Thoracic aorta (tissue), 2 donors: ENCODE measurements around the gene GPR17. TPM values are rescaled to one million over a fixed set of nuclear protein-coding genes. Genes with fewer than 3 reads are reported as not detected.

ENCODE experiments used
- ATAC-seq: fragments of 150-250 bp; one replicate; pipeline ENCODE4 v1.8.0; 2017; ENCODE audit warnings: low read depth; ENCODE audit not compliant: insufficient number of reproducible peaks, low FRiP score
- DNase-seq: peaks from one replicate; pipeline ENCODE4 v3.0.0-alpha.2; 2020; ENCODE audit warnings: low spot score
- H3K27ac ChIP-seq, 2 donors: fragments of 200-600 bp; sonication (generic); 1 replicate in 1 of 2; 2 replicates in 1 of 2; pipeline ENCODE4 v1.5.1; 2016; ENCODE audit warnings: mild to moderate bottlenecking in 2 of 2, moderate library complexity in 2 of 2
- H3K27me3 ChIP-seq: fragments of 200-600 bp; sonication (generic); replicated peaks from 2 replicates; pipeline ENCODE4 v1.6.0; 2016; ENCODE audit warnings: mild to moderate bottlenecking; ENCODE audit not compliant: insufficient read depth
- H3K36me3 ChIP-seq: fragments of 200-600 bp; sonication (generic); one replicate; pipeline ENCODE4 v1.5.1; 2016
- H3K4me1 ChIP-seq, 2 donors: fragments of 200-600 bp; sonication (generic); 1 replicate in 1 of 2; 2 replicates in 1 of 2; pipeline versions ENCODE4 v1.5.1 to v1.6.0; 2016; ENCODE audit warnings: low read depth in 2 of 2, mild to moderate bottlenecking in 1 of 2; ENCODE audit not compliant: control insufficient read depth in 1 of 2
- H3K4me3 ChIP-seq: fragments of 200-600 bp; sonication (generic); 2 replicates; pipeline ENCODE4 v1.5.1; 2016; ENCODE audit warnings: mild to moderate bottlenecking
- H3K9me3 ChIP-seq: fragments of 200-600 bp; sonication (generic); 2 replicates; pipeline ENCODE4 v1.5.1; 2016
- total RNA-seq, 2 donors: library from RNA; depleted of rRNA; stranded (reverse); fragments of >200 nt; gene quantifications; one replicate each; pipeline versions ENCODE4 v1.1.0 to v1.2.3, GENCODE V29; 2016
- TF ChIP-seq, protein P1 (sequence below): fragments of 200-600 bp; sonication (generic); IDR thresholded peaks from one replicate; pipeline ENCODE4 v1.5.1; 2019; ENCODE audit warnings: antibody characterized with exemption

The GPR17 gene
- total RNA-seq, 2 donors from 2014 or later = not detected

DNA sequence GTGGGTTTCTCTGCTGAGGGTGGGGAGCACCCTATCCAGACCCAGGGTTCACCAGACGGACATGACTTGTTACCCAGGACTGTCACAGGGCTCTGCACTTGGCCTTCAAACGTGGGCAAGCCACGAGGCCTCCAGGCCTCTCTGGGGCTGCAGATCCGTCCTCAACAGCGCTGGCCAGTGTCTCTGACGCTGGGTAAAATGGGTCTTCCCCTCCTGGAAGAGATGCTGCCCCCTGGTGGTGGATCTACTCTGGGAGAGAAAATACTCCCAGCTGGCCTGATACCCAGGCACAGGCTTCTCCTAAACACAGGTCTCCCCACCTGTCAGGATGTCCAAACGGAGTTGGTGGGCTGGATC lies 3.7 kb downstream of the GPR17 start:
- Histone ChIP-seq H3K4me1 (peaks cover 43 to 76% of the 10 kb centered on the region in 2 donors), H3K27me3 (no peaks in the 10 kb centered on the region), H3K36me3 (peaks cover 21% of the 10 kb centered on the region), H3K27ac (peak overlapping the region; percentile 54 to 75), H3K4me3 (no peak overlapping the region), H3K9me3 (no peaks in the 10 kb centered on the region)
- ATAC-seq = peak; percentile 35
- DNase-seq = peak; percentile 64
- TF ChIP-seq, protein P1, sequence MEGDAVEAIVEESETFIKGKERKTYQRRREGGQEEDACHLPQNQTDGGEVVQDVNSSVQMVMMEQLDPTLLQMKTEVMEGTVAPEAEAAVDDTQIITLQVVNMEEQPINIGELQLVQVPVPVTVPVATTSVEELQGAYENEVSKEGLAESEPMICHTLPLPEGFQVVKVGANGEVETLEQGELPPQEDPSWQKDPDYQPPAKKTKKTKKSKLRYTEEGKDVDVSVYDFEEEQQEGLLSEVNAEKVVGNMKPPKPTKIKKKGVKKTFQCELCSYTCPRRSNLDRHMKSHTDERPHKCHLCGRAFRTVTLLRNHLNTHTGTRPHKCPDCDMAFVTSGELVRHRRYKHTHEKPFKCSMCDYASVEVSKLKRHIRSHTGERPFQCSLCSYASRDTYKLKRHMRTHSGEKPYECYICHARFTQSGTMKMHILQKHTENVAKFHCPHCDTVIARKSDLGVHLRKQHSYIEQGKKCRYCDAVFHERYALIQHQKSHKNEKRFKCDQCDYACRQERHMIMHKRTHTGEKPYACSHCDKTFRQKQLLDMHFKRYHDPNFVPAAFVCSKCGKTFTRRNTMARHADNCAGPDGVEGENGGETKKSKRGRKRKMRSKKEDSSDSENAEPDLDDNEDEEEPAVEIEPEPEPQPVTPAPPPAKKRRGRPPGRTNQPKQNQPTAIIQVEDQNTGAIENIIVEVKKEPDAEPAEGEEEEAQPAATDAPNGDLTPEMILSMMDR = peak; percentile 88

DNA sequence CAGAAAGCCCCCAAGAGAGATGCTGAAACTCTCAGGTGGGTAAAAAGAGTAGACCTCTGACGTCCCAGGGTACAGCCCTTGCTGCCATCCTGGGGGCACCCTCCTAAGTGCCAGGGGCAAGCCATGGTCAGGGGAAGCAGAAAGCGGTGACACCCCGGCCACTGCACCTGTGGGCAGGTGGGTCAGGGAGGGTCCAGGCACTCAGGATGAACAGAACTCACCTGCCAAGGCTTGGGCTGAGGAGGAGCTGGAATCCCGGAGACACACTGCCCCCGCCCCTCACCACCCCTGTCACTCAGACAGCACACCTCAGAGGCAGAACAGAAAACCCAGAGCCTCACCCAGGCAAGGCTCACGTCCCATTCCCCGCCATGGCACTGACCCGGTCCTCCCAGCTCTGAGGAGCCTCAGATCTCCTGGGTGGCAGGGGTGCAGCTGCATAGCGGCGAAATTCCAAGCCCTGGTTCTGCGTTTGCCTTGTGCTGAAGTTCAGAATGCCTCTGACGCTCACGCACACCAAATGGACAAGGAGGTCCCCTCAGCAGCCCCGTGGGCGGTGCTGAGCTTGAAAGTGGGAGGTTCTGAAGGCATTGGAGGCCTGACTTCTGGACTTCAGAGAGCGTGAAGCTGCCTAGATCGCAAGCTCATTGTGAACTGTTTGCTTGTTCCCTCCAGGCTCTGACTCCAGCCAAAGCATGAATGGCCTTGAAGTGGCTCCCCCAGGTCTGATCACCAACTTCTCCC lies 4.3 kb downstream of the GPR17 start:
- Histone ChIP-seq H3K9me3 (no peaks in the 10 kb centered on the region), H3K36me3 (peaks cover 27% of the 10 kb centered on the region), H3K4me3 (no peak overlapping the region), H3K27ac (peak overlapping the region; percentile 54 to 75), H3K27me3 (no peaks in the 10 kb centered on the region), H3K4me1 (peaks cover 43 to 76% of the 10 kb centered on the region in 2 donors)
- TF ChIP-seq, protein P1 = no peak
- DNase-seq (no peak), ATAC-seq (no peak)

DNA sequence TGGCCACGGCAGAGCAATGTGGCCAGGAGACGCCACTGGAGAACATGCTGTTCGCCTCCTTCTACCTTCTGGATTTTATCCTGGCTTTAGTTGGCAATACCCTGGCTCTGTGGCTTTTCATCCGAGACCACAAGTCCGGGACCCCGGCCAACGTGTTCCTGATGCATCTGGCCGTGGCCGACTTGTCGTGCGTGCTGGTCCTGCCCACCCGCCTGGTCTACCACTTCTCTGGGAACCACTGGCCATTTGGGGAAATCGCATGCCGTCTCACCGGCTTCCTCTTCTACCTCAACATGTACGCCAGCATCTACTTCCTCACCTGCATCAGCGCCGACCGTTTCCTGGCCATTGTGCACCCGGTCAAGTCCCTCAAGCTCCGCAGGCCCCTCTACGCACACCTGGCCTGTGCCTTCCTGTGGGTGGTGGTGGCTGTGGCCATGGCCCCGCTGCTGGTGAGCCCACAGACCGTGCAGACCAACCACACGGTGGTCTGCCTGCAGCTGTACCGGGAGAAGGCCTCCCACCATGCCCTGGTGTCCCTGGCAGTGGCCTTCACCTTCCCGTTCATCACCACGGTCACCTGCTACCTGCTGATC lies 4.9 kb downstream of the GPR17 start:
- Histone ChIP-seq H3K4me3 (no peak overlapping the region), H3K36me3 (peaks cover 27% of the 10 kb centered on the region), H3K27ac (peak overlapping the region; percentile 54 to 75), H3K4me1 (peaks cover 43 to 79% of the 10 kb centered on the region in 2 donors), H3K9me3 (no peaks in the 10 kb centered on the region), H3K27me3 (no peaks in the 10 kb centered on the region)
- ATAC-seq = no peak
- TF ChIP-seq, protein P1 = no peak
- no peak for DNase-seq

DNA sequence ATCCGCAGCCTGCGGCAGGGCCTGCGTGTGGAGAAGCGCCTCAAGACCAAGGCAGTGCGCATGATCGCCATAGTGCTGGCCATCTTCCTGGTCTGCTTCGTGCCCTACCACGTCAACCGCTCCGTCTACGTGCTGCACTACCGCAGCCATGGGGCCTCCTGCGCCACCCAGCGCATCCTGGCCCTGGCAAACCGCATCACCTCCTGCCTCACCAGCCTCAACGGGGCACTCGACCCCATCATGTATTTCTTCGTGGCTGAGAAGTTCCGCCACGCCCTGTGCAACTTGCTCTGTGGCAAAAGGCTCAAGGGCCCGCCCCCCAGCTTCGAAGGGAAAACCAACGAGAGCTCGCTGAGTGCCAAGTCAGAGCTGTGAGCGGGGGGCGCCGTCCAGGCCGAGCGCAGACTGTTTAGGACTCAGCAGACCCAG lies 5.4 kb downstream of the GPR17 start:
- ATAC-seq (no peak), DNase-seq (no peak)
- H3K27me3 ChIP-seq = no peaks in the 10 kb centered on the region
- H3K27ac ChIP-seq = peak overlapping the region; percentile 54 to 75
- H3K9me3 ChIP-seq = no peaks in the 10 kb centered on the region
- H3K36me3 ChIP-seq = peaks cover 27% of the 10 kb centered on the region
- no peak overlapping the region for H3K4me3 ChIP-seq
- H3K4me1 ChIP-seq = peaks cover 43 to 77% of the 10 kb centered on the region in 2 donors
- TF ChIP-seq, protein P1 = no peak

DNA sequence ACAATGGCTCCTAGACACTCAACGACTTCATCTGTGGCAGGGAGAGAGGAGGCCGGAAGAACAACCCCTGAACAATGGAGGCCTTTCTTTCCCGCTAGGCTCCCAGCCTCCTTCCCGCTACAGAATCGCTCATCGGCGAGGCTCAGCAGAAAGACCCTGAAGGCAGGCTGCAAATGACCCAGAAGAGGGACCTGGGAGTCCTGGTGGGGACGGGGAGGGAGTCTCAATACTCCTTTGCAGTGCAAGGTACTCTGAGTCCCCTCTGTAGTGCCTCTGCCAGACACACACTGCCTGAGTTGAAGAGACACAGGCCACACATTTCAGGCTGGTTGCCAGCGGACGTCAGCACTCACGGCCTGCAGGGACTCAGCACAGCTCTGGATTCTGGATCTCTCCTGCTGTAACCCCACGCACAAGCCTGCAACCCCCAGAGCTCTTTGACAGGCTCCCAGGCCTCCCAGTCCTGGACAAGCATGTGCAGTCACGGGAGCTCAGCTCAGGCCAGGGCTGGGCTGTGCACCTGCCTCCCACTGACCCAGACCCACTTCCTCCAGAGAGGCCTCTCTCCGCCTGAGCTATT lies 6.1 kb downstream of the GPR17 start:
- Histone ChIP-seq H3K4me3 (no peak overlapping the region), H3K9me3 (no peaks in the 10 kb centered on the region), H3K27ac (peak overlapping the region; percentile 30 to 54), H3K4me1 (peaks cover 38 to 74% of the 10 kb centered on the region in 2 donors), H3K36me3 (peaks cover 33% of the 10 kb centered on the region), H3K27me3 (no peaks in the 10 kb centered on the region)
- DNase-seq = no peak
- TF ChIP-seq, protein P1 = no peak
- ATAC-seq = no peak
